ENCODE measurements around the gene ARSG. TPM values are rescaled to one million over a fixed set of nuclear protein-coding genes. Genes with fewer than 3 reads are reported as not detected.
A peak's percentile ranks its signal among the peaks of the same experiment; 100 is the strongest.

ARSG gene
- total RNA-seq, 1 donor from 2014 or later = 1.6 TPM

GRCh38 chr17:68378268-68379176 is 87.2 kb downstream of the ARSG start:
- no peaks in the 10 kb centered on the region for H3K36me3 ChIP-seq (ENCODE audit: control insufficient read depth in 3 of 3, insufficient read depth in 3 of 3, low read length in 3 of 3)
- H3K27ac ChIP-seq (ENCODE audit: low read depth, low read length) = peak overlapping the region; percentile 90
- no peaks in the 10 kb centered on the region for H3K9me3 ChIP-seq (ENCODE audit: control insufficient read depth in 3 of 3, low read length in 3 of 3)
- H3K9ac ChIP-seq (ENCODE audit: low read depth in 1 of 3, low read length in 3 of 3) = peak overlapping the region; percentile 57 to 88 (median 69)
- peak overlapping the region; percentile 34 to 65 (median 47) for H3K4me3 ChIP-seq (ENCODE audit: low read length in 3 of 3)
- H3K4me1 ChIP-seq (ENCODE audit: control insufficient read depth in 3 of 3, insufficient read depth in 3 of 3, low read length in 3 of 3) = peaks cover 28 to 34% (median 33%) of the 10 kb centered on the region in 3 donors
- H3K27me3 ChIP-seq (ENCODE audit: control insufficient read depth in 3 of 3, insufficient read depth in 3 of 3, low read length in 3 of 3) = no peaks in the 10 kb centered on the region

- Histone ChIP-seq H3K9ac (ENCODE audit: low read depth in 1 of 3, low read length in 3 of 3) (peak overlapping the region; percentile 47 to 88 (median 57)), H3K4me3 (ENCODE audit: low read length in 3 of 3) (peak overlapping the region in 1 of 3 donors; percentile 41), H3K9me3 (ENCODE audit: control insufficient read depth in 3 of 3, low read length in 3 of 3) (no peaks in the 10 kb centered on the region), H3K27me3 (ENCODE audit: control insufficient read depth in 3 of 3, insufficient read depth in 3 of 3, low read length in 3 of 3) (no peaks in the 10 kb centered on the region), H3K36me3 (ENCODE audit: control insufficient read depth in 3 of 3, insufficient read depth in 3 of 3, low read length in 3 of 3) (no peaks in the 10 kb centered on the region), H3K27ac (ENCODE audit: low read depth, low read length) (peak overlapping the region; percentile 90), H3K4me1 (ENCODE audit: control insufficient read depth in 3 of 3, insufficient read depth in 3 of 3, low read length in 3 of 3) (peaks cover 33 to 39% (median 34%) of the 10 kb centered on the region in 3 donors)
These were observed 87.8 kb downstream of the ARSG start for GRCh38 chr17:68379177-68379510.

GRCh38 chr17:68379692-68380677 is 88.7 kb downstream of the ARSG start:
- peaks cover 36 to 44% (median 36%) of the 10 kb centered on the region in 3 donors for H3K4me1 ChIP-seq (ENCODE audit: control insufficient read depth in 3 of 3, insufficient read depth in 3 of 3, low read length in 3 of 3)
- no peak overlapping the region for H3K9ac ChIP-seq (ENCODE audit: low read depth in 1 of 3, low read length in 3 of 3)

GRCh38 chr17:68381076-68381900 is 90.0 kb downstream of the ARSG start:
- Histone ChIP-seq H3K4me1 (ENCODE audit: control insufficient read depth in 3 of 3, insufficient read depth in 3 of 3, low read length in 3 of 3) (peaks cover 36 to 54% (median 44%) of the 10 kb centered on the region in 3 donors), H3K27ac (ENCODE audit: low read depth, low read length) (no peak overlapping the region), H3K9me3 (ENCODE audit: control insufficient read depth in 3 of 3, low read length in 3 of 3) (no peaks in the 10 kb centered on the region), H3K27me3 (ENCODE audit: control insufficient read depth in 3 of 3, insufficient read depth in 3 of 3, low read length in 3 of 3) (no peaks in the 10 kb centered on the region), H3K9ac (ENCODE audit: low read depth in 1 of 3, low read length in 3 of 3) (no peak overlapping the region), H3K4me3 (ENCODE audit: low read length in 3 of 3) (no peak overlapping the region), H3K36me3 (ENCODE audit: control insufficient read depth in 3 of 3, insufficient read depth in 3 of 3, low read length in 3 of 3) (no peaks in the 10 kb centered on the region)

More at GRCh38 chr17:68379692-68380677, 88.7 kb downstream of the ARSG start:
- H3K4me3 ChIP-seq (ENCODE audit: low read length in 3 of 3) = no peak overlapping the region
- H3K27ac ChIP-seq (ENCODE audit: low read depth, low read length) = peak overlapping the region; percentile 90
- no peaks in the 10 kb centered on the region for H3K36me3 ChIP-seq (ENCODE audit: control insufficient read depth in 3 of 3, insufficient read depth in 3 of 3, low read length in 3 of 3)
- no peaks in the 10 kb centered on the region for H3K9me3 ChIP-seq (ENCODE audit: control insufficient read depth in 3 of 3, low read length in 3 of 3)
- no peaks in the 10 kb centered on the region for H3K27me3 ChIP-seq (ENCODE audit: control insufficient read depth in 3 of 3, insufficient read depth in 3 of 3, low read length in 3 of 3)

- H3K4me3 ChIP-seq (ENCODE audit: low read length in 3 of 3) = no peak overlapping the region
- no peak overlapping the region for H3K9ac ChIP-seq (ENCODE audit: low read depth in 1 of 3, low read length in 3 of 3)
- no peaks in the 10 kb centered on the region for H3K9me3 ChIP-seq (ENCODE audit: control insufficient read depth in 3 of 3, low read length in 3 of 3)
- H3K36me3 ChIP-seq (ENCODE audit: control insufficient read depth in 3 of 3, insufficient read depth in 3 of 3, low read length in 3 of 3) = no peaks in the 10 kb centered on the region
- peaks cover 34 to 56% (median 48%) of the 10 kb centered on the region in 3 donors for H3K4me1 ChIP-seq (ENCODE audit: control insufficient read depth in 3 of 3, insufficient read depth in 3 of 3, low read length in 3 of 3)
- H3K27ac ChIP-seq (ENCODE audit: low read depth, low read length) = no peak overlapping the region
- H3K27me3 ChIP-seq (ENCODE audit: control insufficient read depth in 3 of 3, insufficient read depth in 3 of 3, low read length in 3 of 3) = no peaks in the 10 kb centered on the region
These were observed 91.3 kb downstream of the ARSG start for GRCh38 chr17:68382582-68383085.

- no peak overlapping the region for H3K9ac ChIP-seq (ENCODE audit: low read depth in 1 of 3, low read length in 3 of 3)
These were observed 91.8 kb downstream of the ARSG start for GRCh38 chr17:68383120-68383442.

GRCh38 chr17:68383443-68384321 is 92.4 kb downstream of the ARSG start:
- no peaks in the 10 kb centered on the region for H3K27me3 ChIP-seq (ENCODE audit: control insufficient read depth in 3 of 3, insufficient read depth in 3 of 3, low read length in 3 of 3)
- H3K27ac ChIP-seq (ENCODE audit: low read depth, low read length) = peak overlapping the region; percentile 64
- peaks cover 24 to 47% (median 38%) of the 10 kb centered on the region in 3 donors for H3K4me1 ChIP-seq (ENCODE audit: control insufficient read depth in 3 of 3, insufficient read depth in 3 of 3, low read length in 3 of 3)
- no peak overlapping the region for H3K9ac ChIP-seq (ENCODE audit: low read depth in 1 of 3, low read length in 3 of 3)
- peak overlapping the region in 1 of 3 donors; percentile 1 for H3K4me3 ChIP-seq (ENCODE audit: low read length in 3 of 3)
- H3K9me3 ChIP-seq (ENCODE audit: control insufficient read depth in 3 of 3, low read length in 3 of 3) = no peaks in the 10 kb centered on the region
- no peaks in the 10 kb centered on the region for H3K36me3 ChIP-seq (ENCODE audit: control insufficient read depth in 3 of 3, insufficient read depth in 3 of 3, low read length in 3 of 3)

More at GRCh38 chr17:68383120-68383442, 91.8 kb downstream of the ARSG start:
- no peak overlapping the region for H3K4me3 ChIP-seq (ENCODE audit: low read length in 3 of 3)
- no peak overlapping the region for H3K27ac ChIP-seq (ENCODE audit: low read depth, low read length)
- peaks cover 30 to 52% (median 44%) of the 10 kb centered on the region in 3 donors for H3K4me1 ChIP-seq (ENCODE audit: control insufficient read depth in 3 of 3, insufficient read depth in 3 of 3, low read length in 3 of 3)
- no peaks in the 10 kb centered on the region for H3K27me3 ChIP-seq (ENCODE audit: control insufficient read depth in 3 of 3, insufficient read depth in 3 of 3, low read length in 3 of 3)
- no peaks in the 10 kb centered on the region for H3K9me3 ChIP-seq (ENCODE audit: control insufficient read depth in 3 of 3, low read length in 3 of 3)
- no peaks in the 10 kb centered on the region for H3K36me3 ChIP-seq (ENCODE audit: control insufficient read depth in 3 of 3, insufficient read depth in 3 of 3, low read length in 3 of 3)

GRCh38 chr17:68384471-68384870 is 93.2 kb downstream of the ARSG start:
- Histone ChIP-seq H3K9ac (ENCODE audit: low read depth in 1 of 3, low read length in 3 of 3) (no peak overlapping the region), H3K27me3 (ENCODE audit: control insufficient read depth in 3 of 3, insufficient read depth in 3 of 3, low read length in 3 of 3) (no peaks in the 10 kb centered on the region), H3K9me3 (ENCODE audit: control insufficient read depth in 3 of 3, low read length in 3 of 3) (no peaks in the 10 kb centered on the region), H3K4me3 (ENCODE audit: low read length in 3 of 3) (no peak overlapping the region), H3K27ac (ENCODE audit: low read depth, low read length) (peak overlapping the region; percentile 64), H3K4me1 (ENCODE audit: control insufficient read depth in 3 of 3, insufficient read depth in 3 of 3, low read length in 3 of 3) (peaks cover 16 to 39% (median 30%) of the 10 kb centered on the region in 3 donors), H3K36me3 (ENCODE audit: control insufficient read depth in 3 of 3, insufficient read depth in 3 of 3, low read length in 3 of 3) (no peaks in the 10 kb centered on the region)

Measured in skeletal muscle tissue (tissue), 4 donors.